Activated CD8-positive, alpha-beta memory T cell treated with anti-CD3 and anti-CD28 coated beads, Interleukin-2, amount 10 ng/mL, durations not matched to agents 7 days and 5 days (primary cell): ENCODE measurements around the gene TACSTD2. TPM values are rescaled to one million over a fixed set of nuclear protein-coding genes. Genes with fewer than 3 reads are reported as not detected.
A peak's percentile ranks its signal among the peaks of the same experiment; 100 is the strongest.
"Not testable (repeated sequence)": the region's sequence is repeated elsewhere in the genome, so short reads cannot be mapped to it uniquely, and the experiment has no call there.

Source experiments
- ATAC-seq: fragments of 150-1000 bp; cut with Tn5 transposase; one replicate; pipeline ENCODE4 v1.10.0; 2021; ENCODE audit warnings: moderate library complexity
- CTCF ChIA-PET: fragments of 350-600 bp; sonication (Branson Sonifier 250); formaldehyde crosslinking; loops from one replicate; lab custom pipeline; 2021; ENCODE audit warnings: antibody characterized with exemption; lab: Charles Lee
- DNase-seq: peaks from one replicate; pipeline ENCODE4 v3.0.0-alpha.2; 2020
- H3K27ac Mint-ChIP-seq: one replicate; pipeline ENCODE4 v1.8.0; 2021; ENCODE audit warnings: mild to moderate bottlenecking, mixed read lengths
- H3K27me3 Mint-ChIP-seq: one replicate; pipeline ENCODE4 v1.8.0; 2021; ENCODE audit warnings: mixed read lengths
- H3K36me3 Mint-ChIP-seq: one replicate; pipeline ENCODE4 v1.8.0; 2021; ENCODE audit warnings: mild to moderate bottlenecking, mixed read lengths
- H3K4me1 Mint-ChIP-seq: one replicate; pipeline ENCODE4 v1.8.0; 2021; ENCODE audit warnings: mixed read lengths
- H3K4me3 Mint-ChIP-seq: one replicate; pipeline ENCODE4 v1.8.0; 2021; ENCODE audit warnings: mild to moderate bottlenecking, moderate library complexity, mixed read lengths
- H3K9me3 Mint-ChIP-seq: one replicate; pipeline ENCODE4 v1.8.0; 2022; ENCODE audit warnings: low read depth, mixed read lengths
- total RNA-seq, 2 experiments: library from RNA; stranded (reverse); gene quantifications; one replicate each; pipeline ENCODE4 v1.2.3, GENCODE V29; 2021

TACSTD2 gene
- total RNA-seq, 2 experiments from 2014 or later: not detected

DNA sequence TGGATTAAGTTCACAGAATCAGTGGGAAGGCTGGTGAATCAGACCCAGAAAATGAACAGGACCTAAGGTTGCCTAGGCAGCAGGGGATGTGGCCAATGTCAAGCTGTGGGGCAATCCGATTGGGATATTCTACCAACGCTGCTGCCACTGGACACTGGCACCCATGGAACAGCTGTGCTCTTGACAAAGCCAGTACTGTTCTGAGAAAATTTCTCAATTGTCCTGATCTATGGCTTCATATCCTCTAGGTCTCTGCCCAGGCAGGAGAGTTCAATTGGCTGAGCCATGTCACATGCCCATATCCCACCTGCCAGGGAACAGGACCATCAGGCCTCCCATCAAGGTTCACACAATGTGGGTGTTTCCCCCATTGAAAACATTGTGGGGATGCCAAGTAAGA lies 6.2 kb downstream of the TACSTD2 start:
- no peaks in the 10 kb centered on the region for H3K36me3 Mint-ChIP-seq
- H3K27me3 Mint-ChIP-seq: peaks cover 87% of the 10 kb centered on the region
- ATAC-seq (no peak), DNase-seq (no peak)
- no peak overlapping the region for H3K4me3 Mint-ChIP-seq
- peaks cover 15% of the 10 kb centered on the region for H3K4me1 Mint-ChIP-seq
- no peaks in the 10 kb centered on the region for H3K9me3 Mint-ChIP-seq
- CTCF ChIA-PET: no interaction called here
- no peak overlapping the region for H3K27ac Mint-ChIP-seq

DNA sequence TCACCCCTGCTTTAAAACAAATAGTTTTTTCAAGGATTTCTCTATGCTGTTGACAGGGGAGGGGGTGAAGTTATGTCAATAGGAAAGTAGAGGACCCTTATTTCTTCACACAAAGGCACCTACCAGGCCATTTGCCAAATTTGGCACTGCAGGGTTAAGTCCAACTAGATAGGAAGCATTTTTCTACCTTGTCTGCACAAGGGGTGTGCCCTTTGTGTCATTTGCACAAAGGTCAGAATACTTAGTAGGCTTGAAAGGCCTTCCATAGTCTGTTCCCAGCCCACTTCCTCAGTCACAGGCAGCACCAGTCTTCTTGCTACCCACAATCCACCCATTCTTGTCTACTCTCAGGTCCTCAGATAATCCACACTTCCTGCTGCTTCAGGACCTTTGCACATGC lies 7.0 kb downstream of the TACSTD2 start:
- no peaks in the 10 kb centered on the region for H3K9me3 Mint-ChIP-seq
- no peak overlapping the region for H3K4me3 Mint-ChIP-seq
- H3K27ac Mint-ChIP-seq: no peak overlapping the region
- DNase-seq (no peak), ATAC-seq (no peak)
- peaks cover 85% of the 10 kb centered on the region for H3K27me3 Mint-ChIP-seq
- CTCF ChIA-PET: no interaction called here
- peaks cover 12% of the 10 kb centered on the region for H3K4me1 Mint-ChIP-seq
- no peaks in the 10 kb centered on the region for H3K36me3 Mint-ChIP-seq

DNA sequence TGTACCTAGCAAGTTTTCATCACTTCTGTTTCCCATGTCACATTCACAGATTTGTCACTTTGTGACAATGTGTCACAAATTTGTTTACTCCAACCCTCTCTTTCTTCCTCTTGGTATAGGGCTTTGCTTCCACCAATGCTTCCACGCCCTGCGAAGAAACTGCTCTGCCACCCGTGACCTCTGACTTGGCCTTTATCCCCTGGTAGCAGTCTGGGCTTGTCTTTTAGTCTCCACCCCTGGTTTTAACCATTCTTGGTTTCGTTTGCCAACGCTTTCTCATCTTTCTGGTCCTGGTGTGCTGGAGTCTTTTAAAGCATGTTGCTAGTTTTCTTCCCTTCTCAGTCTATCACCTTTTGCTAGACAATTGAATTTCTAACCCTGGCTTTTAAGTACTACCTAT lies 8.1 kb downstream of the TACSTD2 start:
- no peak overlapping the region for H3K27ac Mint-ChIP-seq
- CTCF ChIA-PET: interaction anchor here (2.3 kb wide), 1 partner anchor 53 kb away, joined by 6 read pairs; no protein-coding TSS in a partner anchor
- H3K4me1 Mint-ChIP-seq: peaks cover 8% of the 10 kb centered on the region
- DNase-seq (no peak), ATAC-seq (no peak)
- H3K9me3 Mint-ChIP-seq: no peaks in the 10 kb centered on the region
- no peaks in the 10 kb centered on the region for H3K36me3 Mint-ChIP-seq
- H3K27me3 Mint-ChIP-seq: peaks cover 75% of the 10 kb centered on the region
- H3K4me3 Mint-ChIP-seq: no peak overlapping the region

DNA sequence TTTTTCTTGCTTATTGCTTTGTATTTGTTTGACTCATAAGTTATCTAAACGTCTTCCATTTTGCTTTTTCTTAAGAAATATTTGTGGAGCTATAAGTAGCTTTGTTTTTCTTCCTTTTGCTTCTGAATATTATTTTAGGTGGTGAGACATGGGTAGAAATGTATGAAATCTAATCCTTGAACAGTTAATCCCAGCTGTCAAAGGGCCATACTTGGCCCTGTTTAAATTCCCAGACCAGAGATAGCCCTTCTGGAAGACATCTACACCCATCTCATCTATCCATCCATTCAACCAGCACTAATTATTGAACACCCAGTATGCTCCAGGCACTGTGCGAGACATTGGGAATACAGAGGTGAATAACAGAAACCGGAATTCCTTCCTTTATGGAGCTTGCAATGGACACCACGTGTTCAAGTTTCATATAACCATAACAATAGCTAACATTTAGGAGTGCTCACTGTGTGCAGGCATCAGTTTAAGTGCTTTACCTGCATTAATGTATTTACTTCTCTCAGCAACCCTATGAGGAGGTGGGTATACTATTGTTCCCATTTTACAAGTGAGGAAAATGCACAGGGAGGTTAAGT lies 8.7 kb downstream of the TACSTD2 start:
- H3K27me3 Mint-ChIP-seq: peaks cover 71% of the 10 kb centered on the region

DNA sequence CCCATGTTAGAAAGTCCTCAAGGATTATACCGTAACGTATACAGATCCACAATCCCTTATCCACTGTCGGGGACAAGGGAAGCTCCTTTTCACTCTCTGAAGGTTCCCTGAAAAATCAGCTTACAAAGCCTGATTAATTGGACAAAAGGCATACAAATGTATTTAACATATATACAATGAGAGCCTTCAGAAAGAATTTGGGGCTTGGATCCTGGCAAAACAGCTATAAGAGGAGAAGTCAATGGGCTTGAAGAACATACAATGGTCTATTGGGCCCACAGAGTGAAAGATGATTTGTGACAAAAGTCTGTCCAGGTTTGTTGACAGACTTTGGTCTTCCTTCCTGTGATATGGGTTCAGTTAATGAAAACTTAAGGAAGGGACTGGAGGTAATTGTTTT lies 10.7 kb downstream of the TACSTD2 start:
- Mint-ChIP-seq H3K36me3 (no peaks in the 10 kb centered on the region), H3K9me3 (no peaks in the 10 kb centered on the region), H3K4me1 (no peaks in the 10 kb centered on the region), H3K4me3 (no peak overlapping the region), H3K27ac (no peak overlapping the region), H3K27me3 (peaks cover 69% of the 10 kb centered on the region)
- DNase-seq: no peak
- ATAC-seq: no peak
- CTCF ChIA-PET: no interaction called here

More for the DNA sequence above, 8.7 kb downstream of the TACSTD2 start:
- Mint-ChIP-seq H3K4me1 (peaks cover 3% of the 10 kb centered on the region), H3K9me3 (no peaks in the 10 kb centered on the region), H3K4me3 (no peak overlapping the region), H3K27ac (no peak overlapping the region), H3K36me3 (no peaks in the 10 kb centered on the region)
- ATAC-seq: no peak
- no peak for DNase-seq
- CTCF ChIA-PET: interaction anchor here (2.3 kb wide), 1 partner anchor 53 kb away, joined by 6 read pairs; no protein-coding TSS in a partner anchor

DNA sequence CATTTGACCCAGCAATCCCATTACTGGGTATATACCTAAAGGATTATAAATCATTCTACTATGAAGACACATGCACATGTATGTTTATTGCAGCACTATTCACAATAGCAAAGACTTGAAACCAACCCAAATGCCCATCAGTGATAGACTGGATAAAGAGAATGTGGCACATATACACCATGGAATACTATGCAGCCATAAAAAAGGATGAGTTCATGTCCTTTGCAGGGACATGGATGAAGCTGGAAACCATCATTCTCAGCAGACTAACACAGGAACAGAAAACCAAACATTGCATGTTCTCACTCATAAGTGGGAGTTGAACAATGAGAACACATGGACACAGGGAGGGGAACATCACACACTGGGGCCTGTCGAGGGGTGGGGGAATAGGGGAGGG lies 13.3 kb downstream of the TACSTD2 start:
- H3K36me3 Mint-ChIP-seq, H3K27ac Mint-ChIP-seq, H3K4me3 Mint-ChIP-seq, CTCF ChIA-PET, DNase-seq, H3K9me3 Mint-ChIP-seq, H3K4me1 Mint-ChIP-seq, ATAC-seq: not testable (repeated sequence)
- peaks cover 63% of the 10 kb centered on the region for H3K27me3 Mint-ChIP-seq

DNA sequence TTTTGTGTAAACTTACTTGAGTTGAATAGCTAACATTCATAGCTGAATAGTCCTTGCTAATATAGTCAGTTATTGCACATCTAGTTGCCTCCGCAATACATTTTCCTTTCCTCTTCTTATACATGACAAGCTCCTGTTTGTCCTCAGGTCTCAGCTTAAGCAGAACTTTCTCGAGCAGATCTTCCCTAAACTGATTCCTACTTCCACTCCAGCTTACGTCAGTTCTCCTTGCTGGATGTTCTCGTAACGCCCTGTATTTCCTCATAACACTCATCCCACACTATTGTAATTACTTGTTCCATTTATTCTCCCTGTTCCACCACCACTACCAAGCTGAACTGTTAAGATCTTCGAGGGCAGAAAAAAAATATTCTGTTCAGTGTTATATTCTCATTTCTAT lies 15.4 kb downstream of the TACSTD2 start:
- H3K27me3 Mint-ChIP-seq: peaks cover 62% of the 10 kb centered on the region
- no peaks in the 10 kb centered on the region for H3K9me3 Mint-ChIP-seq
- no peak overlapping the region for H3K27ac Mint-ChIP-seq
- no peaks in the 10 kb centered on the region for H3K4me1 Mint-ChIP-seq
- DNase-seq (no peak), ATAC-seq (no peak)
- CTCF ChIA-PET: no interaction called here
- H3K36me3 Mint-ChIP-seq: no peaks in the 10 kb centered on the region
- no peak overlapping the region for H3K4me3 Mint-ChIP-seq

DNA sequence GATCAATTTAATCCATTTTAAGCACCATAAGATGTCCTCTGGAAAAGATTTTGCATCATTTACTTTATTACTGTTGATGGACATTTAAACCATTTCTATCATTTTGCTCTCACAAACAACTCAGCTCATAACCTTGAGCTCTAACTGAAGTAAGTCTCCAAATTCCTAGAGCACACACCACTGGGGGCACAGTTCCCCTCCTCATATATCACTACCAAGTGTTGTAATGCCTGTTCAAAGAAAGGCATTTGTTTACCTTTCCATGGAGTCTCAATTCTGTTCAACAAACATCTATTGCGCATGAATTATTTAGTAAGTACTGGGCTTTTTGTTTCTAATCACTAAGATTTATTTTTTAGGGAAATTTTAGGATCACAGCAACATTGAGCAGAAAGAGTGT lies 21.7 kb downstream of the TACSTD2 start:
- H3K9me3 Mint-ChIP-seq: no peaks in the 10 kb centered on the region
- no peak overlapping the region for H3K27ac Mint-ChIP-seq
- DNase-seq (no peak), ATAC-seq (no peak)
- H3K4me3 Mint-ChIP-seq: no peak overlapping the region
- no peaks in the 10 kb centered on the region for H3K36me3 Mint-ChIP-seq
- H3K4me1 Mint-ChIP-seq: no peaks in the 10 kb centered on the region
- H3K27me3 Mint-ChIP-seq: peaks cover 42% of the 10 kb centered on the region
- CTCF ChIA-PET: no interaction called here

DNA sequence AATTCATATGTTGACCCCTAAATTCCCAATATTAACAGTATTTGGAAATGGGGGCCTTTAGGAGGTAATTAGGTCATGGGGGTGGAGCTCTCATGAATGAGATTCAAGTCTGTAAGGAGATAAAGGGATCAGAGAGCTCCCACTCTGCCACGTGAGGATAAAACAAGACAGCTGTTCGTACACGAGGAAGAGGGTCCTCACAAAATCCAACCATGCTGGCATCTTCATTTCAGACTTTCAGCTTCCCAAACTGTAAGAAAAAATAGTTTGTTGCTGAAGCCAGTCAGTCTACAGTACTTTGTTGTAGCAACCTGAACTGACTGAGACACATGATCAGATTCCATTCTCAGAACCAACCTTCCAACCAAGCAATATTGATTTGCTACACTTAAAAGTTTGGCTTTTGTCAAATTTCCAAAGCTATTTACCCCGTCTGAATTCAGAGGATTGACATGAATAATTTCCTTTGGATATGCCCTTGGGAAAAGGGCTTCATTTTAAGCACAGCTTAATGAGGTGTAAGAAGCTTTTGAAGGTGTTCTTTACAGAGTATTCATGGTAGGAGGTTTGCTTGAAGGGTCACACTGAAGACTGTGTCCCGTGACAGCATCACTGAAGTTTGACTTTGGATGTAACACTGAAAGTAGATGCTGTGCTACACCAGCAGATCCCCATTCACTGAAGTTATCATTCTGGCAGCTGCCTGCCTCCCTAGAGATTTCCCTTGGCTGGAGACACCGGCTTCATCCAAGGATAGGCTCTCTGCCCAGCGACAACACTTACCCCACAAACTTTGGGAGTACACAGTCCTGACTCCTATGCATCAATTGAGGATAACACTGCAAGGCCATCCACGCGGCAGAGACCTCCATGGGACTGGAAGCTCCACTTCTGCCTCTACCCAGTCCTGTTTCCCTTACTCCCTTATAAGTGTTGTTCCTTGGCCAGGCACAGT lies 25.6 kb downstream of the TACSTD2 start:
- no peak overlapping the region for H3K4me3 Mint-ChIP-seq
- H3K27me3 Mint-ChIP-seq: peaks cover 22% of the 10 kb centered on the region
- H3K27ac Mint-ChIP-seq: no peak overlapping the region
- no peak for DNase-seq
- no peaks in the 10 kb centered on the region for H3K9me3 Mint-ChIP-seq
- ATAC-seq: no peak
- peaks cover 10% of the 10 kb centered on the region for H3K4me1 Mint-ChIP-seq
- no peaks in the 10 kb centered on the region for H3K36me3 Mint-ChIP-seq
- CTCF ChIA-PET: interaction anchor here (1.5 kb wide), 1 partner anchor 35 kb away, joined by 6 read pairs; no protein-coding TSS in a partner anchor

DNA sequence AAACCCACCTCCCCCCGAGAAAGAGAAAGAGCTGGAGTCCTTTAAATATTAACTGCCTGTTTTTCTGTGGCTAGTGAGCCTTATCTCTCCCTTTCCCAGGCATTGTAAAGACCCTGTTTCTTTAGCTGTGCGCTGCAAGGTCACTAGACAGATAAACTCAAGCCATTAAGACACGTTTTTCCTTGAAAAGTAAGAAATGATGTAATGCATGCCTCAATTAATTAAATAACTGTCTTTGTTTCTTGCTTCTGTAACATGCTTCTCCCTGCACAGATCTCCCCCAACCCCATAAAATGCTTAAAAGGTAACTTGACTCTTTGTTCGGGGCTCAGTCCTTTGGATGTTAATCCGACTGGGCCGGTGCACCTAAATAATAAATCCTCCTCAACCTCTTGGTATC lies 27.8 kb downstream of the TACSTD2 start:
- ATAC-seq, H3K9me3 Mint-ChIP-seq, H3K27me3 Mint-ChIP-seq, H3K4me3 Mint-ChIP-seq, H3K27ac Mint-ChIP-seq, DNase-seq, H3K36me3 Mint-ChIP-seq: not testable (repeated sequence)
- CTCF ChIA-PET: interaction anchor here (0.8 to 1.2 kb wide), 4 partner anchors 22 to 110 kb away, joined by 3 to 4 read pairs (median 4); no protein-coding TSS in a partner anchor
- peaks cover 21% of the 10 kb centered on the region for H3K4me1 Mint-ChIP-seq

DNA sequence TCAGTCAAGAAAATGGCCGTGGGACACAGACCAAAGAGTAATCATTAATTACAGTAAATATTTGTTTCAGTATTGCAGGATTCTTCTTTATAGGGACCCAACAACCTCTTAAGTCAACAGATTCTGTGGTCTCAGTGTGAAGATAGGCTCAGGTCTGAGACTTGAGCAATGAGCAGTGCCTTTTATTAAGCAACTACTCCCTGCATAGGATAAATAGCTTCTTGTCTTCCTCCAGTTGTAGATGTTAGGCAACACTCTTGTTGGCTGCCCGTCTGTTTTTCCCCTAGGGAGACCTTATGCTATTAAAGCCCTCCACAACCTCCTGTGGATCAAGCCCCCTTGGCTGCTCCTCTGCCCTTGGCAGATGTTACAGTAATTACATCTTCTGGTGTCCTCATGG lies 28.7 kb downstream of the TACSTD2 start:
- CTCF ChIA-PET: interaction anchor here (1.2 to 3.9 kb wide), 2 partner anchors 33 to 111 kb away, joined by 3 to 55 read pairs; no protein-coding TSS in a partner anchor
- H3K9me3 Mint-ChIP-seq: no peaks in the 10 kb centered on the region
- H3K27me3 Mint-ChIP-seq: peaks cover 8% of the 10 kb centered on the region
- DNase-seq: no peak
- peaks cover 2% of the 10 kb centered on the region for H3K36me3 Mint-ChIP-seq
- peaks cover 22% of the 10 kb centered on the region for H3K4me1 Mint-ChIP-seq
- no peak for ATAC-seq
- H3K4me3 Mint-ChIP-seq: no peak overlapping the region
- no peak overlapping the region for H3K27ac Mint-ChIP-seq

DNA sequence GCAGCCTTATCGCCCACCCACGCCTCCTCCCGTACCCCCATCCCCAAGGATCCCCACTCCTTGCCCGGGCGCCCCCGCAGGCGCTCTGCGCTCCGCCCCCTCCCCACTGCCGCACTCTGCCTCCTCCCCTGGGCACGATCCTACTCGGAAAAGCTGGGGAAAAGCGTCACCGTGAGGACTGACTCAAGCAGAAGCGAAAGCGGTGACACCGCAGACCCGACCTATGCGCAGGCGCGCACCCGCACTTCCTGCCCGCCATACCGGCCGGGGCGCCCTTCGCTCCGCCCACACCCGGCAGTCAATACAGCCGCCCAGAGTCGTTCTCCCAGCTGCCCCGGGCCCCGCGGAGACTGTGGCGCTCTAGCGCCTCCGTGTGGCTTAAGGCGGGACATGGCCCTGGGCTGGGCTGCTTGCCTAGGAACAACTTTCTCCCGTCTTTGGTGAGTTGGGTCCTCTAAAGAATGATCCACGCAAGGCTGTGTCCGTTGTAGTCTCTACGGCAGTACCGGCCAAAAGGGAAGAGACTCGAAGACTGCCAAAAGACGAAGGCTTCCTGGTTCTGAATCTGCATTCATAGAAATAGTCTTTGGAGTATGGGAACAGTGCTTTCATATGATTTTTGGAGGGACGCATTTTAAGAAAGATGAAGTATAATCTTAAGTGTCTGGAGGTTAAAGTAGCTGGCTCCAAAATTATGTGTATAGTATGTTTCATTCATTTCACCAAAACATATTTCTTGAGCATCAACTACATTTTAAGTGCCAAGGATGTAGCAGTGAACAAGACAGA lies 30.3 kb downstream of the TACSTD2 start, which contains the start of gene OMA1:
TSS of gene OMA1 (minus strand) at position 207 of the 789 bp plus-strand sequence. CDS start 7,432 bp downstream, outside the sequence.
- H3K4me1 Mint-ChIP-seq: peaks cover 24% of the 10 kb centered on the region
- no peaks in the 10 kb centered on the region for H3K9me3 Mint-ChIP-seq
- DNase-seq (peak; percentile 98), ATAC-seq (peak; percentile 97)
- H3K27ac Mint-ChIP-seq: peak within 1 kb of the TSS; percentile 92
- H3K36me3 Mint-ChIP-seq: peaks cover 2% of the 10 kb centered on the region
- H3K27me3 Mint-ChIP-seq: peaks cover 5% of the 10 kb centered on the region
- H3K4me3 Mint-ChIP-seq: peak within 1 kb of the TSS; percentile 93
- CTCF ChIA-PET: interaction anchor here (0.6 to 3.9 kb wide), 17 partner anchors 9 to 1714 kb away, joined by 3 to 55 read pairs (median 3); partner anchors contain the start of gene MYSM1
